OCI-LY1 (cell line): ENCODE measurements around the gene DNAH14.

ENCODE experiments used
- EZH2 ChIP-seq: fragments of 200-600 bp; sonication (generic), shearing (Covaris generic); IDR thresholded peaks from 2 replicates; pipeline ENCODE4 v1.8.0; 2017; ENCODE audit warnings: borderline replicate concordance, mixed run types, mild to moderate bottlenecking, antibody characterized with exemption, low read length, moderate library complexity, mixed read lengths
- TF ChIP-seq, protein P1 (sequence below): fragments of 200-600 bp; sonication (generic), shearing (Covaris generic); IDR thresholded peaks from 2 replicates; pipeline ENCODE4 v1.5.1; 2017; ENCODE audit warnings: mild to moderate bottlenecking, antibody characterized with exemption, low read length, moderate library complexity, mixed read lengths

DNA sequence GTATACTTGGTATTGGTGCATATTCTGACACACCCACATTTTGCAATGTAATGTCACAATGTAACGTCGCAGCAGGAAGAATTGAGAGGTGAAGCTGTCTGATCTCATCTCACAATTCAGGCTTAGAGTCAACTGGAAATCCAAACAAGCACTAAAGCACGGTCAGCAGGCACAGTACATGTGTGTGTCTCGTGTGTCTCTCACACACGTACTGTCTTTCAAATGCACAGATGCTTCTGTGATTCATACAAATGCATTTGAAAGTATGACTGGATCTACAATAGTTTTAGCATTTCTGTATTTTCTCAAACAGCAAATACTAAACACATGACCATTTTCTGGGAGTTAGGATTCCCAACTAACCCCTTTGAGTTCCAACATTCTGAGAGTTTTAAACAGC lies 471.5 kb downstream of the DNAH14 start:
- TF ChIP-seq, protein P1, sequence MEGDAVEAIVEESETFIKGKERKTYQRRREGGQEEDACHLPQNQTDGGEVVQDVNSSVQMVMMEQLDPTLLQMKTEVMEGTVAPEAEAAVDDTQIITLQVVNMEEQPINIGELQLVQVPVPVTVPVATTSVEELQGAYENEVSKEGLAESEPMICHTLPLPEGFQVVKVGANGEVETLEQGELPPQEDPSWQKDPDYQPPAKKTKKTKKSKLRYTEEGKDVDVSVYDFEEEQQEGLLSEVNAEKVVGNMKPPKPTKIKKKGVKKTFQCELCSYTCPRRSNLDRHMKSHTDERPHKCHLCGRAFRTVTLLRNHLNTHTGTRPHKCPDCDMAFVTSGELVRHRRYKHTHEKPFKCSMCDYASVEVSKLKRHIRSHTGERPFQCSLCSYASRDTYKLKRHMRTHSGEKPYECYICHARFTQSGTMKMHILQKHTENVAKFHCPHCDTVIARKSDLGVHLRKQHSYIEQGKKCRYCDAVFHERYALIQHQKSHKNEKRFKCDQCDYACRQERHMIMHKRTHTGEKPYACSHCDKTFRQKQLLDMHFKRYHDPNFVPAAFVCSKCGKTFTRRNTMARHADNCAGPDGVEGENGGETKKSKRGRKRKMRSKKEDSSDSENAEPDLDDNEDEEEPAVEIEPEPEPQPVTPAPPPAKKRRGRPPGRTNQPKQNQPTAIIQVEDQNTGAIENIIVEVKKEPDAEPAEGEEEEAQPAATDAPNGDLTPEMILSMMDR, result no peak
- TF ChIP-seq EZH2, result no peak
